SH-SY5Y (cell line): Measurements from ENCODE around the gene KIF5C.

Source experiments
- GATA2 ChIP-seq: IDR thresholded peaks from 2 replicates; pipeline ENCODE4 v1.6.1; 2011; ENCODE audit warnings: mild to moderate bottlenecking, low read depth, low read length
- GATA3 ChIP-seq: IDR thresholded peaks from 2 replicates; pipeline ENCODE4 v1.6.1; 2011; ENCODE audit warnings: low read depth, mild to moderate bottlenecking, low read length, moderate library complexity

DNA sequence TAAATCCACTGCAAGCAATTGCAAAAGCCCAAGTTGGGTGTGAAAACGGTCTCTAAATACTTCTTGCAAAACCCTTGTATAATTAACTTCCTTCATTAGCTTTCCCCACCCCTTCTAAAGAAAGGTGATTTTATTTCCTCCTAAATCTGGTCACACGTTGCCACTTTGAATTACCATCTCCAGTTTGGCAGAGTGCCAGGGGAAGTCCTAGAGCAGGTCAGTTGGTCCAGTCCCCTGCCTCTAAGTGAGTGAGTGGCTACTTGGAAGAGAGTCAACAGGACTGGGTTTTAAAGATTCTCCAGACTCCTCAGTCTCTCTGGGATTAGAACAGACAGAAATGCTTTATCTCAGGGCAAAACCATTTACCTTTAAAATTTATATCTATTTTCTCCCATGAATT is 144.7 kb downstream of the KIF5C start:
- no peak for TF ChIP-seq GATA2
- no peak for TF ChIP-seq GATA3
